NCI-H1694 treated with DMSO at 0.1 percent for 48 hours (cell line): Measurements from ENCODE around the gene TRIM25.
"Not testable (repeated sequence)": the region's sequence is repeated elsewhere in the genome, so short reads cannot be mapped to it uniquely, and the experiment has no call there.

Source experiments
- DNase-seq: peaks from one replicate; lab custom pipeline; 2025; lab: John Stamatoyannopoulos, UW

Gene TRIM25

DNA sequence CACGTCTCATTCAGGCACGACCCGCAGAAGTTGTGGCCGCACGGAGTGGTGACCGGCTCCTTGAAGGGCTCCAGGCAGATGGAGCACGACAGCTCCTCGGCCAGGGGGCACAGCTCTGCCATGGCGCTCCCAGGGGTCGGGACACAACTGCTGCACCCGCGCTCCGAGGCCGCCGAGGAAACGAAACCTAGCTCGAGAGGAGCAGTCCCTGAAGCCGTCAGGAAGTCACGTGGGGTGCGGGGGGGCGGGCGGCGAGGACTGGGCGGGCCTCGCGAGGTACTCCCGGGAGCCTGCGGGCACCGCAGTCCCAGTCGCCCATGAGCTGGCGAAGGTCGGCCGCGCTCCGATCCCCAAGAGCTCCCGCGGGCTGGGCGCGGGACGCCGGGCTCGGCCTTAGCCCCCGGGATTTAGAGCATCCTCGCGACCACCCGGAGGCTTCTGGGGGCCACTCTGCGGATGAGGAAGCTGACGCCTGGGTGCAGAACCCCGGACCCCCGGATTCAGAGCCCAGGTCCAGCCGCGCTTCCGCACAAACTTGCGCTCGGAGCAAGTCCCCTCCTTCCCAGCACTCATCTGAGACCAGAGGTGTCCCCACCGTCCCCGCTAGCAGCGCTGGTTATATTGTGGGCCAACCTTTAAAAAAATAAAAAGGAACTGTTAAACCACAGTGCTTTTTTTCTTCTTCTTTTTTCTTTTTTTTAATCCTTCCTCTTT lies at the start of gene TRIM25:
TSS of gene TRIM25 (minus strand) at position 183 of the 714 bp plus-strand sequence. CDS start at position 122, 61 bp downstream.
- peak; percentile 70 for DNase-seq

- peak; percentile 93 for DNase-seq
These were observed 47.0 kb upstream of the TRIM25 start, which contains the start of gene COIL for GRCh38 chr17:56960596-56961538. Gene COIL, minus strand, starts transcription at chr17:56961050. Its CDS starts 31 bp downstream, at chr17:56961019.

- no peak for DNase-seq
These were observed 43.1 kb upstream of the TRIM25 start for GRCh38 chr17:56956992-56957391.

GRCh38 chr17:56949595-56949994 lies 35.7 kb upstream of the TRIM25 start:
- DNase-seq = no peak

GRCh38 chr17:56948491-56948890 lies 34.6 kb upstream of the TRIM25 start:
- DNase-seq = no peak

DNA sequence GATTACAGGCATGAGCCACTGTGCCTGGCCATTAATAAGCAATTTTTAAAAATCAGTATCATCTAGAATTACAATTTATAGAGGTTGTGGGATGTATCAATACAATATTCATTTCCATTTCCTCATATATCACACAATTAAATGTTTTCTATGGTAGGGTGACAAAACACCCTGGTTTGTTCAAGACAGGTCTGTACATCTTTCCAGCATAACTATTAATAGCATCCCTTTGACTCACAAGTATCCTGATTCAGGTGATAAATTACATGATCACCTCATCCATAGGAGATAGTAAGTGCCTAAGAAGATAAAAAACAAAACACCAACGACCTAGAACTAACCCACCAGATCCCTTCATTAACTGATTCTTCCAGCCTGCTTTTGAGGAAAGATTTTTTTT lies 33.9 kb upstream of the TRIM25 start:
- no peak for DNase-seq

DNA sequence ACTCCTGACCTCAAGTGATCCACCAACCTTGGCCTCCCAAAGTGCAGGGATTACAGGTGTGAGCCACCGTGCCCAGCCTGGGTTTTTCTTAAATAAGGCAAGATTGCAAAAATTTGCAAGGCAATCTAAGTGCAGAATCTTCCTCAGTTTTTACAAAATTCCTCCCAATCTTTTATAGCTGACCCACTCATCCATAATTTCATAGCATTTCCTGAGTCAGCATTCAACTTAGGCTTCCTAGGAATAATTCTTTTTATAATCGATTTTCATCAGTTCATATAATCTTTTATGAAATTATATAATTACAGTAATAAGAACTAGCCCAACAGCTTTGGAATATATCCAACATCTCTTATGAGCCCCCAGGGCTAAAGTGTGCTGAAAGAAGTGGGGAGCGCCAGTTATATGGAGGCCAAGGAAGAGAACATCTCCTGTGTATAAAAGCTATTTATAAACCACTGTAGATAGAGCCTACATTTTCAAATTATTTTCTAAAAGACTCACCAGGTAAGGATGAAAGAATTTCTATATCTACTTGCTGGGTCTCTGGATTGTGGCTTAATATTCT lies 32.2 kb upstream of the TRIM25 start:
- DNase-seq = no peak

- DNase-seq = no peak
These were observed 29.8 kb upstream of the TRIM25 start for GRCh38 chr17:56943505-56944125.

DNA sequence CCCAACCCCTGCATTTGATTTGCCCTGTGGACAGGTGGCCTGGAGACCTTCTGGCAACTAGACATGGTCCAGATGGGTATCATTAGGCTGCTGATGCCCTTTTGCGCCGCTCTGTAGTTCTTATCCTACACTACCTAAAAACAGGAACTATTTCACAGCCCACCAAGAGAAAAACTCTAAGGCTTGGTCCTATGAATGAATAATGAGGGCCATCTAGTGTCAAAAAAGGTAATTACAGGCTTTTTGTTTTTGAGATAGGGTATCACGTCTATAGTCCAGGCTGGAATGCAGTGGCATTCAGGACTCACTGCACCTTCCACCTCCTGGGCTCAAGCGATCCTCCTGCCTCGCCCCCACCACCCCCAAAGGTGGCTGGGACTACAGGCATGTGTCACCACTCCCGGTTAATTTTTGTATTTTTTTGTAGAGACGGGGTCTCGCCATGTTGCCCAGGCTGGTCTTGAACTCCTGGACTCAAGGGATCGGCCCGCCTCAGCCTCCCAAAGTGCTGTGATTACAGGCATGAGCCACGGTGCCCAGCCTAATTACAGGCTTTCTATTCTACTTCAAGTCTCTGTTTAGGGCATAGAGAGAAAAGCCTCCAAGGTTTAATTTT lies 26.1 kb upstream of the TRIM25 start:
- peak; percentile 86 for DNase-seq

- DNase-seq = not testable (repeated sequence)
These were observed 24.4 kb upstream of the TRIM25 start for GRCh38 chr17:56938206-56938605.

DNA sequence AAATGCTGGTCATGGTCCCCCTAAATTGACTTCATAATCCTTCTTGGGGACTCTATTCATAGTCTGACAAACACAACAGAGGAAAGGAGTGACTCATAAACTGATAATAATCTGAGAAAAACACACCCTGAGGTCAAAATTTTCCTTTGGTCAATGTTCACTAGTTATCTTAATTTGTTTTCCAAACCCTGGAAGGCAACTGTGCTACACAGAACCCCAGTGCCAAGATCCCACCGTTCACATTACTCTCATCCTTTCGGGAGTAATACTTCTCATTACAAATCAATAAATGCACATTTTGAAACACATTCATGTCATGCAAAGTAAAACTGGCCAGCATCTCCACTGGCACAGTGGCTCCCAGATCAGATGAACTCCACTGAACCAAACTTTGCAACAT lies 23.8 kb upstream of the TRIM25 start:
- DNase-seq = no peak

GRCh38 chr17:56936697-56937322 lies 23.0 kb upstream of the TRIM25 start:
- DNase-seq = no peak

DNA sequence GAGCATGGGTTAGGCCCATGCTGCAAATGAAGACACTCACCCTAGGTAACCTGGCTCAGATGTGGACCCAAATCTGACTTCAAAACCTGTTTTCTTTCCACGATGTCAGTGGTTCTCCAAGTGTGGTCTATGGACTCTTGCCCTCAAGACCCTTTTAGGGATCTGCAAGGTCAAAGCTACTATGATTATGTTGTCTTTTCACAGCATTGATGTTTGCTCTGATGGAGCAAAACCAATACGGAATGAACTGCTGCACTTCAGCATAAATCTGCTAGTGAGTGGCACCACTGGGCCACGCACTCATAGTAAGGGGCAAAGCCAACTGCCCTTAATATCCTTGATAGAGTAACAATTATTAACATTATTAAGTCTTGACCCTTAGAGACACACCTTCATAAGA lies 21.6 kb upstream of the TRIM25 start:
- no peak for DNase-seq

GRCh38 chr17:56934280-56934679 lies 20.4 kb upstream of the TRIM25 start:
- no peak for DNase-seq

DNA sequence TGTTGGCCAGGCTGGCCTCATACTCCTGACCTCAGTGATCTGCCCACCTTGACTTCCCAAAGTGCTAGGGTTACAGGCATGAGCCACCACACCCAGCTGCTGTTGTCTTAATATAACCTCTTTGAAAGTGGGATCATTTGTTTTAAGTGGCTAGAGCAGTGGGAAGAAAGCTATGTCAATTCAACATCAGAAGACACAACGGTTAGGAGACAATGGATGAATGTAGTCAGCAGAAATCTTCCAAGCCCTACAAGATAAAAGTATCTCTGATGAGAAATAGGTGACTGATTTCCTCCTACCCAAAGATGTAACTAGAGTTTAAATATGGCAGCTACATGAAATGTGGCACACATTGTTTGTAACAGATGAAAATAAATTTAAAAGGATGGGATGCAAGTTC lies 20.0 kb upstream of the TRIM25 start:
- DNase-seq = no peak

DNA sequence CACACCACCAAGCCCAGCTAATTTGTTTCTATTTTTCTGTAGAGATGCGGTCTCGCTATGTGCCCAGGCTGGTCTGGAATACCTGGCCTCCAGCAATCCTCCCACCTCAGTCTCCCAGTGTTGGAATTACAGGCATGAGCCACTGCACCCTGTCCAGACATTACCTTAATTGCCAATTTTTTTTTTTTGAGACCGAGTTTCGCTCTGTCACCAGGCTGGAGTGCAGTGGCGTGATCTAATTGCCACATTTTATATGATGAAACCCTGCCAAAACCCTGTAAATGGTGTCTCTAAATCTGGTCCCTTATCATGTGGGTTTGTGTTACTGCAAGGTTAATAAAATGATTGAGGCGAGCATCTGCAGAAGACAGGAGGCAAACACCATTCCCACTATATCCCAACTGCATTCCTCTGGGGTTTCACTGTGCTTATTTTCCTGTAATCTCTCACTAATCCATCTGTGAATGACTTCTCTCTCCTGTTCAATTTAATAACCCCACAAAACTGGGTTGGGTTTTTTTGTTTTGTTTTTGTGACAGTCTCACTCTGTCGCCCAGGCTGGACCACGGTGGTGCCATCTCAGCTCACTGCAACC lies 19.4 kb upstream of the TRIM25 start:
- no peak for DNase-seq

DNA sequence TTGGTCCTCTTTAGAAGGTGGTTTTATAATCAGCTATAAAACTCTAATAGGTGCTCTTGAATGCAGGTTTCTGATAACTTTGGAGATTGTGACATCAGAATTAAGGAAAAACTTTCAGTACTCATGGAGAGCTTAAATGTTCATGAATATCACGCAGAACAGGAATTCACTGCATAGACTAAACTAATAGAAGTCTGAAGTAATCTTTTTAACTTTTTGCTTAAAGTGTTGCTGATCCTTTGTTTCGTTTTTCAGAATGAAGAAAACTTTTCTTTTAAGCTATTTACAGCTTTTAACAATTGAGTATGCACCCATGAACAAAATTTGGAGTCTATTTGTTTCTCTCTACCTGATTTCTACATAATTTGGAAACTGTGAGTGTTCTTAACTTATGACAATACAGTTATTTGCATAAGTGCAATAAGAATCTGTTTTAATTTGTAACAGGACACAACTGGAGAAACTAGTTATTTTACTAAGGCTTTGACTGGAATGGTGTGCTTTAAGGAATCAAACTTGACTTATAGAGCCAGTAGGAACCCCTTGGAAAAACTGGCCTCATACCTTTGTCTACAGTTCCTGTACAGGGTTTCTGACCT lies 17.0 kb upstream of the TRIM25 start:
- no peak for DNase-seq

DNA sequence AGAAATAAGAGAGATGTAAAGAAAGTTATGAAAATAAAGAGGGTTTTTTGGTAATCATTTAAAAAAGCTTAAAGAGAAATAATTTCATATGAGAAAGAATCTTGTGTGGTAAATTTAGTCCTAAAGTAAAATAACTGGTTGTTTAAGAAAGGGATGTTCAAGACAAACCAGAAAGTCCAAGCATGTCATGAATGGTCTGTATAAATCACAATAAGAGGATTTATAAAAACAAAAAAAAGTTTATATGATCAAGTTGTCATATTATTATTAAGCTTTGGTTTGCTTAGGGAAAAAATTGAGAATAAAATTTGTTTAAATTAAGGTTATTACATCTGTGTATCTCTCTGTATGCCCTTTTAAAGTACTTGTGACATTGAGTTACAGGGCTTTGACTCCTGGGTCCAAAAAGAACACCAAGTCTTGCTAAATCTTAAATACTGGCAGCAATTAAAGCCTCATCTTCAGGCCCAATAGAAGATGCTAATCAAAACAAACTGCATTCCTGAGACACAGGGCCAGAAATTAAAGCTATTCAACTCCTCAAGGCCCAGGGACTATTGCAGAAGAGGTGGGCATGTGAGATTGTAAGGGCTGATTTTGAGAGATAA lies 15.6 kb upstream of the TRIM25 start:
- no peak for DNase-seq

GRCh38 chr17:56928586-56928985 lies 14.7 kb upstream of the TRIM25 start:
- no peak for DNase-seq

- no peak for DNase-seq
These were observed 12.9 kb upstream of the TRIM25 start for GRCh38 chr17:56926704-56927103.
